ENCODE measurements around the gene NANOS2.

Gene NANOS2

DNA sequence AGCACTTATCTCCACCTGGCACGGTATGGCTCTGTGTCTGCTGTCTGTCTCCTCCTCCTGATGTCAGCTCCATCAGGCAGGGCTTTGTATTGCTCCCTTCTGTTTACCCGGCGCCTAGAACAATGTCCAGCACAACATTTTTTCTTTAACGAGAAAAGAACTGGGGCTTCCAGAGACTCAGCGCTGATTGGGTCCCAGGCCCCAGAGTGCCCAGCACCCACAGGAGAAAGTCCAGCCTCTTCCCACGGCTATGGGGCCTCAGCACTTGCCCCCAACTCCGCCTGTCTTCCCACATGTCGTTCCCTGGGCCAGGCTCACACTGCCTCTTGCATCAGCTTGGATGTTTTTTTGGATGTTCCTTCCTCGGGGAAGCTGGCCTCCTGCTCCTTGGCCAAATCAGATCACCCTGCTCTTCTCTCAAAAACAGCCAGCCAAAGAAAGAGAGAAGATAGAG lies 19.0 kb downstream of the NANOS2 start:
- no peak for DNase-seq (ENCODE audit: low spot score)

DNA sequence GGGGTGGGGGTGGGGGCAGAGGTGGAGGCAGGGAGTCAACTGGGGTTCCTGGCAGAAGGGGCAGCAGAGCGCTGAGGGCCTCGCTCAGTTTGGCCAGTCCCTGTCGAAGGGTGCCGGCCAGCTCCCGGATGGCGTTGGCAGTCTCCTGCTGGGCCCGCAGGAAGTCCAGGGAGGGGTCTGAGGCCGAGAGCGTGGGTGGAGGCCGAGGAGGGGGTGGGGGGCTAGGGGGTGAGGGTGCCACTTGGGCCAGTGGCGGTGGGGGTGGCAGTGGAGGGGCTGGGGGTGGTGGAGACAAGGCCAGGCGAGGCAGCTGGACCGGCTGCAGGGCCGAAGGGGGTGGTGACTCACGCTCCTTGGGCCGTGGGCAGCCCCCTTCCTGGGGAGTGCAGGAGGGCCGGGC lies 23.7 kb downstream of the NANOS2 start:
- no peak for DNase-seq (ENCODE audit: low spot score)

DNA sequence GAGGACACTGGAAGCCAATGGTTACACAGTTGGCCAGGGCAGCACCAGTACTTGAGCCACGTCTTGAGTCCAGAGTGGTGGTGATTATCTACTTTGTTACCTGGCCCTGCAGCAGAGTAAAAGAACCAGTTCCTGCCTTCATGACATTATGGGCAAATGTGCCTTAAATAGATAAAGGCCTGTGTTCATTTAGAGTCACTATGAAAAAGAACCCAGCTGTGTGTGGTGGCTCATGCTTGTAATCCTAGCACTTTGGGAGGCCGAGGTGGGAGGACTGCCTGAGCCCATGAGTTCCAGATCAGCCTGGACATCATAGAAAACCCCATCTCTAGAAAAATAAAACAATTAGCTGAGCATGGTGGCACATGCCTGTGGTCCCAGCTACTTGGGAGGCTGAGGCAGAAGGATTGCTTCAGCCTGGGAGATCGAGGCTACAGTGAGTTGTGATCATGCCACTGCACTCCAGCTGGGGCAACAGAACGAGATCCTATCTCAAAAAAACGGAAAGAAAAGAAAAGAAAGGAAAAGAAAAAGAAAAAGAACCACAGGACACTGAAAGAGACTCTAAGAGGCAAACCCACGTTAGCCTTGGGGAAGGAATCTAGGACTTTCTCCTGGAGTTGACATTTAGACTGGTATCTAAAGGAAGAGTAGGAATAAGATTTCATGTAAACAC lies 25.2 kb downstream of the NANOS2 start:
- no peak for DNase-seq (ENCODE audit: low spot score)

DNA sequence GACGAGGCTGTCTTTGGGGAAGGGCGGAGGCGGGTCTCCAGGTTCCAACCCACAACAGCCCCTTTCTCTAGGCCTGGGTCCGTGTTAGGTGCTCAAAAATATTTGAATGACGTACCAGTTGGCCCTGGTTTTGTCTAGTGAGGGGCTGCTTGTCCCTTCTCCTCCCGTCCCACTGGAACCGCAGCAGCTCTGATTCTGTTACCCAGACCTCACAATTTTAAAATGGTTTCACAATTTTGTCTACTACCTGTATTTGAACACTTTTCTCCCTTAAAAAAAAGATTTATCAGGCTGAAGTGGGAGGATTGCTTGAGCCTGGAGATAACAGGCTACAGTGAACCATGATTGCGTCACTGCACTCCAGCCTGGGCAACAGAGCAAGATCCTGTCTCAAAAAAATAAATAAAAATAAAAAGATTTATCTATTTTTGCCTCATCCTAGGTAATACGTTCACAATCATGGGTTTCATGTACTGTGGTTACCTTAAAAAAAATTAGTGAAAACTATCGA lies 27.3 kb downstream of the NANOS2 start:
- no peak for DNase-seq (ENCODE audit: low spot score)

DNA sequence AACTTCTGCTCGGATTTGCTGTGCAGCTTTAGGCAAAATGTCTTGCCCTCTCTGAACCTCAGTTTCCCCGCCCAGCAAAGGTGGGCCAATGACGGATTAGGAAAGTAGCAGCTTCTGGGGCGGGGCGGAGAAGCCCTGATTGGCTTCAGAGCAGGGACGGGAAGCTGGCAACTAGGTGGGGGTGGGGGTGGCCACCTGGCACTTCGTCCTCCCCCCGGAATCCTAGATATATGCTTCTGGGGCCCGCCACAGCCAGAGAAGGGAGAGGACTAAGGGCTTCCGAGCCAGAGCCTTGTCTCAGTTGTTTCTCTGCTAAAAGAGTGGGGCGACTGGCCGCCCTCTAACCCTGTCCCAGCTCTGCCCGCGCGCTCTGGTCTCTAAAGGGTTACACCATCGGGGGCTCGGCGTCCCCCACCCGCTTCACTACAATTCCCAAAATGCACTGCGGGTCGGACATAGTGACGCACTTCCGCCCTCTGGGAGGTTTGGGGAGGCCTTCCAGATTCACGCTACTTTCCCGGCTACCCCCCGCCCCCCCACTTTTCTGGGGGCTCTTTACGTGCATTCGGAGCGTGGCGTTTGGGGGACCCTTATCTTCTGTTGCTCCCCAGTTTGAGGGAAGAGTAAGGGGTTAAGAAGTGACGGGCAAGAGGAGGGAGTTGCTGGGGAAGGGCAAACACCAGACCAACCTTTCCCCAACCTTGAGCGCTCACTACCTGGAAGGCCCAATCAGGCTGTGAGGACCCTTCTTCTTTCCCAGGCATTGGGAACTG lies 28.0 kb downstream of the NANOS2 start:
- peak; percentile 91 for DNase-seq (ENCODE audit: low spot score)

DNA sequence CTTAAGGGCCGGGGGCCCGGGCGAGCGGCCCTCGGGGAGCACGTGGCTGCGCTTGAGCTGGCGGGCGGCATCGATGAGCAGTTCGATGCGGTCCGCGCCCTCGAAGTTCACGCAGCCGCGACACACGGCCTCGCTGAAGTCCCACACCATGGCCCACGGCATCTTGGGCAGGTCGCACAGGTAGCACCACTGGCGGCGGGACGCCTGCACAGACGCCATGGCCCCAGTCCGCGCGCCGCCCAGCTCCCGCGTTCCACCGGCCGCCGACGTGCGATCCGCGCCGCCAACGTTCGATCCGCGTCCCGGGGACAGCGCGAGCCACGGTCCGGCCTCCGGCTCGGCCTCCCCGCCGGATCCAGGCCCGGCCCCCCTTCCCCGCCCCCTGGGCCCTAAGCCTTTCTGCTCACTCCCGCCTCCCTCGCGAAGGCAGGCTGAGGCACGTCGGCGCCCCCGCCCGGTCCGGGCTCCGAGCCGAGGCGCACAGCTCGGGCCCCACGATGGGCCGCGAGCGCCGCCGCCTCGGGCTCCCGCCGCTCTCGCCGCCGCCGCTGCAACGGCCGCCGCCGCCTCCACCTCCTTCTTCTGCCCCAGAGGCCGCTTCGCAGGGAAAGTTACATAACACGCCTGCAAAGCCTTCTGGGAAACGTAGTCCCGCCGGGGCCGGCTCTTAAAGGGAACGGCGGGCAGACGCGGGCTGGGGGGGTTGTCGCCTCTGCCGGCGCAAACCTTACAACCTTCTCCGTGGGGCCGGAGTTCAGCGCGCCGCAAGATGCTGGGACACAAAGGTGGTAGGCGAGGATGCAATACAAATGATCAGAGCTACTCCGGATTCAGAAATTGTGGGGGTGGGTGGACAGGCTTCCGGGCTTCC lies 28.8 kb downstream of the NANOS2 start, which contains the start of gene IRF2BP1:
Gene IRF2BP1, minus strand, starts transcription at position 586 of the 871 bp plus-strand sequence. Its CDS starts 367 bp downstream, at position 219.
- peak; percentile 90 for DNase-seq (ENCODE audit: low spot score)

DNA sequence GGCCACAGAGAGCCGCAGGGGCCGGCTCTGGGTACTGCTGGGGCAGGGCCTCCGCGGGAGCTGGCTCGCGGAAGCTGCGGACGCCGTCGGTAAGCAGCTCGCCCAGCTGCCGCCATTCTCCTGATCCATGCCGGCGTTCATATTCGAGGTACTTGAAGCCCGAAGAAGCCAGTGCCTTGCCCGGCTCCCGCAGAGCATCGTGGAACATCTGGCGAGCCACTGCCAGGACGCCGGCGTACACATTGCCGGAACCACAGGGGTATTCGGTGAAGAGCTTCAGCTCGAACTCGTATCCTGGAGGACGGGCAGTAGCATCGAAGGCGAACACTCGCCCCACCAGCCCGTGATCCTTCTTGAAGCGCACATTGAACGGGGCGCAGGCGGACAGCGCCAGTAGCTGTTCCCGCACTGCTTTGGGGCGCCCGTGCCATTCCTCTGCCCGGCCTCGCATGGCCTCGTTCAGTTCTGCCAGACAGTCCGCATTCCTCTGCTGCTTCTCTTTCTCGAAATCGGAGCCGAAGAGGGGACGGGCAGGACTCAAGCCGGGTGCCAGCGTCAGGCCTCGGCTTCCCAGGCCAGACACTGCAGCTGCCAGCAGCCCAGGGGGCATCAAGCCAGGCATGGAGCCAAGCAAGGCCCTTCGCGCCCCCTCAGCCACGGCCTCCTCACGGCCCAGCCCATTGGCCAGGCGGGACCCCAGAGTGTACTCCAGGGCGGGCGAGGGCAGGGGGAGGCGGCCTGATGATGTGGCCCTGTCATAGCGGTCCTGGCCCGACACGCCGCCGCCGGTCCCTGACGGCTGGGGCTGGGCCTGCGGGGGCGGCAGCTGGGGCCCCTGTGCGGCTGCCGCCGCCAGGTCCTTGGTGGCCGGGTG lies 29.7 kb downstream of the NANOS2 start:
- DNase-seq (ENCODE audit: low spot score) = no peak

DNA sequence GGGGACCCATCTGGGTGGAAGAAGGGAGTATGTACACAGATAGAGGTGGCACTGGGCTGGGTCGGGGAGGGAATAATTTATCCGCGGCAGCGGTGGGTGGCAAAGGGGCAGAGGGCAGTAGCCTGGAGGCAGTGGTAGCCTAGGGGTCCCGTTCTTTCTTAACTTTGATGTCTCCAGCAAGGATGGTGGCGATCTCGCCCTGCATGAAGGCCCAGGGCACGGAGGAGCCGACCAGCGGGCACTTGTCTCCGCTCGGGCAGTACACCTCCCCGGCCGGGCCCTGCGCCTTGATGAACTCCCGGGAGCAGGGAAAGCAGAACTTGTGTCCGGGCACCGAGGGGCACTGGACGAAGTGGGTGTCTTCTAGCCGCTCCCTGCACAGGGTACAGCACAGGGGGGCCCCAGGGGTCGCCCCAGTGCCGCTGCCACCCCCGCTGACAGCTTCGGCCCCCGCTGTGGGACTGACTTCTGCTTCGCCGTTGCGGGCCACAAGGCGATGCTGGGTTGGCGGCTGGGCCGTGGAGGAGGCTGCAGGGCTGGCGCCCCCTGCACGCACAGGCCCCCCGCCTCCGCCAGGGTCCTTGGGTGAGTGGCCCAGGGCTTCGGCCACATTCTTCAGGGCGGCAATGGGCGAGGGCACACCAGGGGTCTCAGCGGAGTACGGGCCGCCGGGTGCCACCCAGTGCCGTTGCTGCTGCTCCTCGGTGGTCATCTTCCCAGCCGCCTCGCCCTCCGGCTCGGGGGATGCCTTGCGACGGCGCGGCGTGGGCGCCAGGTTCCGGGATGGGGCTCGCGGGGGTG lies 30.5 kb downstream of the NANOS2 start:
- DNase-seq (ENCODE audit: low spot score) = no peak

DNA sequence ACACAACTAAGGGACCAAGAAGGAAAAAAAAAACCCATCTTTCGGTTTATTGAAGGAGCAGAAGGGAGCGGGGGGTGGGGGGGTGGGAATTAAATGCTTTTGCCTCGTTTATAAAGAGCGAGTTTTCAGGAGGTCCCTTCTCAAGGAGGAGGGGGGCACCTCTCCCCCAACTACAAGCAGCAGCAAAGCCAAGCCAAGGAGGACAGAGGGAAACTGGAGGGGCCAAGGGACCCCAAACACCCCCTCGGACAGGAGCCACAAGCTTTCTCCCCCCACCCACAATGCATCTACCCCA lies 31.0 kb downstream of the NANOS2 start:
- no peak for DNase-seq (ENCODE audit: low spot score)

DNA sequence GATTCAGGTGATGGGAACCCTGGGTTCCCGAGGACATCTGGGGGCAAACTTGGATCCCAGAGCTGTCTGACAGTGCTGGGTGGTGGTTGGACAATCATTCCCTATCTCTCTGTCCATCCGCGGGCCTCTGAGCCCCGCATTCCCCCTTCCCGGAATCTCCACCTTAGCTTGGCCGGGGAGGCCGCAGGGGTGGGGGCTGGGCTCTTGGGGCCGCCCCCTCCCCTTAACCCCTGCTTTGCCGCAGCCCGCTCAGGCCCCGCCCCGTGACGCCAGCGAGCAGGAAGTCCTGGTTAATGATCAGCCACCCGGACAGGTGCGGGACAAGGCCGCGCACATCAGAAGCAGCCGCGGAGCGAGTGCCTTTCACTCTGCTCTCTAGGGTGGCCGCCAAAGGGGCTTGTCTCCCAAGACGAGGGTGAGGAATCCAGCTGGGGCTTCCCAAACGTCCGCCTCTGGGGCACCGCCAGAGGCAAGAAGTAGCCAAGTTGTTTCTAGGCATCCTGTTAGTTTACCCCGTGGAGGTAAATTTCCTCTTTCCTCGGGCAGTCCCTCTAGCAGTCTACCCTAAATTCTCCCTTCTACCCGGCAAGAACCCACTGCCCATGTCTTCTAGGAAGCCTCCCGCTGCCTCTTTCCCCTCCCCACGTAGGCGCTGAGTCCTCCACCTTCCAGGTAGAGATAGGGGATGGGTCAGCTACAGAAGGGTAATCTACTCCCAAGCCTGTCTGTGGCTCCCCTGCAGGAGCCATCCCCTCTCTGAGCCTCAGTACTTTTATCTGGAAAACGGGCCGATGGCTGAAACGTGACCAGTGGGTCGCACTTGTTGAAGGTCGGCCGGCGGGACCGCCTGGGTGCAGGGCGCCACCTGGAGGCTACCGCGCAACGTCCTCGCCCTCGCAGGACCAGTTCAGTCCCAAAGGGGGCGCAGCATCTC lies 31.7 kb downstream of the NANOS2 start:
- peak; percentile 82 for DNase-seq (ENCODE audit: low spot score)

DNA sequence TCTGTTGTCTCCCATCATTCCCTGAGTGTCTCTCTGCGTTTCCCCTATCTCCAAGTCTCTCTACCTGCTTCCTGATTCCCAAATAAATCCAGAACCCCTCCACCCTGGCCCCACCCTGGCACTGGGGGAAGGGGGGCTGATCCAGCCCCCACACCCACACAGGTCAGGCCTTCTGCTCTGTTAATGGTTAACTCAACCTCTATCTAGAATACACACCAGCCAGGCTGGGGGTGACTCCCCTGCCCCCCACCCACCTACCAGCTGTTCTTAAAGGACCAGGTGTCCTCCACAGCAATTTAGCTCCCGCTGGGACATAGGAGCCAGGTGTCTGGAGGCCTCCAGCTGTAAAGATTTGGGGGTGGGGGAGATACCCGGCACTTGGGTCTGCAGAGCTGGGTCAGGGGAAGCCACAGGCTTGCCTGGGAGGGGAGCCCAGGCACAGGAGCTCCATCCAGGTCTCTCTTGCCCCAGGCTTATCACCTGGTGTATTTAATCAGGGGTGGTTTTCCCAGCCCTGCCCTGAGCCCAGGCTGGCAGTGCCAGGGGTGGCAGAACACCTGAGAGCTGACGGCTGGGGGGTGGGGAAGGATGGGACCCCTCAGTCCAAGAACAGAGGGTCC lies 32.6 kb downstream of the NANOS2 start:
- DNase-seq (ENCODE audit: low spot score) = no peak

DNA sequence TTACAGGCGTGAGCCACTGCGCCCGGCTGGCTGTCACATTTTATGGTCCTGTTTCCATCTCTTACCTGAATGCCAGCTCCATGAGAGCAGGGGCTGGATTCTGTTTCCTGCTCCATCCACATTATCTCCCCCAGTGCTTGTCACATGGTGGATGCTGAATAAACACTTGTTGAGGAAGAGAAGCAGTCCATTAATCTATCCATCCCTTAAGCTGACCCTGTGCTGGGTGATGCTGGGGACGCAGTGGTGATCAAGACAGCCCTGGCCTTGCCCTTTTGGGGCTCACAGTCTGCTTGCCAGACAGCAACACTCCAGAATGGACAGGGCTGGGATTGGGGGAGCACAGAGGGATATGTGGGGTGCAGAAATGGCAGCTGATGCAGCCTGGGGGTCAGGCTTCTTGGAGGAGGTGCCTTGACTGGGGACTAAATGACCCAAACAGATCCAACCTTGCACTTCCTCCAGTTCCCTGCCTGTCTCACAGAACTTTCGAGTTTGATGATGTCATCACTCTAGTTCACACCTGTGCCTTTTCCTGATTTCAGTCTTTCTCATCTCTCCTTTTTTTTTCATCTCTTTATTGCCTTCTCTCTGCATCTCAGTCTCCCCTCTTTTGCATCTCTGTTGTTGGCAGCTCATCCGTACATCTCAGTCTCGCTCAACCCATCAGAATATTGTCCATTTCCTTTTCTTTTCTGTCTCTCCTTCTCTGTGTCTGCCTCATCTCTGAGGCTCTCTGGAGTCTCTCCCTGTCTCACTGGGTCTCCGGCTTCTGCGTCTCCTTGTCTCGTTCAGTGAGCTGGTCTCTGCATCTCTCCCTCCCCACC lies 33.3 kb downstream of the NANOS2 start:
- no peak for DNase-seq (ENCODE audit: low spot score)

DNA sequence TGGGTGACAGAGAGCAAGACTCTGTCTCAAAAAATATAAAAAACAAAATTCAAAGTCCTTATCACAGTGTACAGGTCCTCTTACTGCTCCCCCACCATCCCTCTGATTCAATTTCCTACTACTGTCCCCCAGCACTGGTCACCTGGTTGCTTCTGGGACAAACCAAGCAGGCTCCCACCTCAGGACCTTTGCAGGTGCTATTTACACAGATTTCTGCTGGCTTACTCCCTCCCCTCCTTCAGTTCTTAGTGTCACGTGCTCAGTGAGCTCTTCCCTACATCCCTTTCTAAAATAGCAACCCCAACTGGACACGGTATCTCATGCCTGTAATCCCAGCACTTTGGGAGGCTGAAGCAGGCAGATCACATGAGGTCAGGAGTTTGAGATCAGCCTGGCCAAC lies 34.6 kb downstream of the NANOS2 start:
- DNase-seq (ENCODE audit: low spot score) = no peak

DNA sequence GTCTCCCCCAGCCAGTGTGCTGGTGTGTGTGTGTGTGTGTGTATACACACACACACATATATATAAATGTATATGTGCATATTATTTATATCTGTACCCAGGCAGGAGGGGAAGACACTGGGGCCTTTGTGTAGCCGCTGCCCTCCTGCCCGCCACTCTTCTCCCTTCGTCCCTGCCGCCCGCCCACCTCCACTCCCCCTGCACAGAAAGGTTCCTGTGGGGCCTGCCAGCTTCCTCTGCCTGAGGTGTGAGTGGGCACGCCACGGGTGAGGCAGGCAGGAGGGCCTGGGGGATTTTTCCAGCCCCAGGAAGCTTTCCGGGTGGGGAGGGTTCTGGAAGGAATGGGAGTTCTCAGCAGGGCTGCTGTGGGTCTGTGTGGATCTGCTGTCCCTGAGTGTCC lies 35.5 kb downstream of the NANOS2 start:
- DNase-seq (ENCODE audit: low spot score) = no peak

DNA sequence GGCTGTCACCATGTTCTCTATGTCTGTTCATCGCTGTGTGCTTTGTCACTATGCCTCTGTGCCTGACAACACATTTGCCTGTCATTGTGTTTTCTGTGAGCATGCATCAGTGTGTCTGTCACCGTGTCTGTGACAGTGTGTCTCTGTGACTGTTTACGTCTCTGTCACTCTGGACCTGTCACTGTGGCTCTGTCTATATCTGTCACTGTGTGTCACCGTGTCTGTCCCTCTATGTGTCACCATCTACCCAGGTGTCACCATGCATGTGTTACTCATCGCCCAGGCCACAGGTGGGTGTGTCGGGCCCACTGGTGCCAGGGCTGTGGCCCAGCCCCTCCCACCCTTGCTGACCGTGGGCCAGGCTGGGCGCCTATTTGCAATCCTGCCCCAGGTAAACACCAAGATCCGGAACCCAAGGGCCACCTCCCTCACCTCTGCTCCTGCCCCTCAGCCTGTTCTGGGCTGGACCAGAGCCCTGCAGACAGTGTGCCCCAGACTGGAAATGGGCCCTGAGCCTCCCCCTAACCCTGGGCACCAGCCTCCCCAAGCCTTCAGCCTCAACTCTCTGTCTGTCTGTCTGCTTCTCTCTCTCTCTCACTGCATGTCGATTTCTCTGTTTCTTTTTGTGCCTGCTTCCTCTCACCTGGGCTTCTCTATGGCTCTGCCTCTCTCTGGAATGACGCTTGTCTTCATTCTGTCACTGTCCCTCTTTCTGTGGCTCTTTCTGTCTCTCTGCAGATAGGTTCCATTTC lies 36.4 kb downstream of the NANOS2 start:
- no peak for DNase-seq (ENCODE audit: low spot score)

DNA sequence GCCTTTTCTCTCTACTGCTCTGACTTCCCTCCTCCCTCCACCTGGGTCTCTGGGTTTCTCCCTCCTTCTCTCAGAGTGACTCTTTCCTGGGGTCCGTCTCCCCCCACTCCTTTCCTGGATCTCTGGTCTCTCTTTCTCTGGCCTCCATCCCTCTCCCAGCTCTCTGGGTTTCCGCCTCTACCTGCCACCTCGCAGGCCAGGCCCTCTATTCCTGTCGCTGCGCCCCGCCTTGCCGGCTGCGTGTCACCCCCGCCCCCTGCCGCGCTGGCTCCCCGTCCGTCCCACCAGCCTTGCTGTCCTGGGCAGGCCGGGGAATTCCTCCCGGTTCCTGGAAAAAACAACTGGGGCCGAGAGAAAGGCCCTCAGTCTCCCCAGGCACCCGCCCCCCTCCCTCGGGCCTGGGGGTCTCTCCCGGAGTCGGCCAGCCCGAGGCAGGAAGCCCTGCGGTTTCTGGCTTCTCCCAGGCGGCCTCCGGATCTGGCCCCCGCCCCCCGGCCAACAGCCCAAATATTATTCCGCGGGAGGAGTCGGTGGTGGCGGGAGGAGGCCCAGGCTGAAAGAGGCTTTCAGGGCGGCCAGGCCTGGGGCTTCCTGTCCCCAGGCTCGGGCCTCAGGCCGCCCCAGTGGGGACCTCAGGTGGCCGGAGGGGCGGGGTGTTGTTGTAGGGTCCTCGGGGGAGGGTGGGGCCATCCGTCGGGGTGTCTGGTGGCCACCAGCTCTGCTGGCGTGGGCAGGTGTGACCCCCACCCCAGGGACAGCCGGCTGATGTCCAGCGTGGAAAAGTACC lies 38.0 kb downstream of the NANOS2 start:
- no peak for DNase-seq (ENCODE audit: low spot score)

DNA sequence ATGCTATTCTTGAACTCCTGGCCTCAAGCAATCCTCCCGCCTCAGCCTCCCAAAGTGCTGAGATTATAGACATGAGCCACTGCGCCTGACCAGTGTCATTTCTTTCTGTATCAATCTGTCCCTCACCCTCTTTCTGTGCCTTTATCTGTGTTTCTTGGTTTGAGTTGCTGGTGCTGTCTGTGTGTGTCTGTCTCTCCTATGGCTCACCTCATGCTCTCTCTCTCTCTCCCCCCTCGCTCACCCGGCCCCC lies 38.5 kb downstream of the NANOS2 start:
- no peak for DNase-seq (ENCODE audit: low spot score)
